Activated naive CD4-positive, alpha-beta T cell treated with anti-CD3 and anti-CD28 coated beads, Interleukin-2, amount 50 U/mL, for 24 hours (primary cell): ENCODE results near the gene USP34.
"Not testable (repeated sequence)": the region's sequence is repeated elsewhere in the genome, so short reads cannot be mapped to it uniquely, and the experiment has no call there.

Source experiments
- H3K27ac Mint-ChIP-seq: one replicate; pipeline ENCODE4 v1.8.0; 2021; ENCODE audit warnings: mild to moderate bottlenecking, mixed read lengths
- H3K27me3 Mint-ChIP-seq: one replicate; pipeline ENCODE4 v1.8.0; 2021; ENCODE audit warnings: mixed read lengths
- H3K36me3 Mint-ChIP-seq: one replicate; pipeline ENCODE4 v1.8.0; 2021; ENCODE audit warnings: mixed read lengths
- H3K4me1 Mint-ChIP-seq: one replicate; pipeline ENCODE4 v1.8.0; 2021; ENCODE audit warnings: mixed read lengths
- H3K4me3 Mint-ChIP-seq: one replicate; pipeline ENCODE4 v1.8.0; 2021; ENCODE audit warnings: mild to moderate bottlenecking, mixed read lengths
- H3K9me3 Mint-ChIP-seq: one replicate; pipeline ENCODE4 v1.8.0; 2021; ENCODE audit warnings: mixed read lengths

Gene USP34

DNA sequence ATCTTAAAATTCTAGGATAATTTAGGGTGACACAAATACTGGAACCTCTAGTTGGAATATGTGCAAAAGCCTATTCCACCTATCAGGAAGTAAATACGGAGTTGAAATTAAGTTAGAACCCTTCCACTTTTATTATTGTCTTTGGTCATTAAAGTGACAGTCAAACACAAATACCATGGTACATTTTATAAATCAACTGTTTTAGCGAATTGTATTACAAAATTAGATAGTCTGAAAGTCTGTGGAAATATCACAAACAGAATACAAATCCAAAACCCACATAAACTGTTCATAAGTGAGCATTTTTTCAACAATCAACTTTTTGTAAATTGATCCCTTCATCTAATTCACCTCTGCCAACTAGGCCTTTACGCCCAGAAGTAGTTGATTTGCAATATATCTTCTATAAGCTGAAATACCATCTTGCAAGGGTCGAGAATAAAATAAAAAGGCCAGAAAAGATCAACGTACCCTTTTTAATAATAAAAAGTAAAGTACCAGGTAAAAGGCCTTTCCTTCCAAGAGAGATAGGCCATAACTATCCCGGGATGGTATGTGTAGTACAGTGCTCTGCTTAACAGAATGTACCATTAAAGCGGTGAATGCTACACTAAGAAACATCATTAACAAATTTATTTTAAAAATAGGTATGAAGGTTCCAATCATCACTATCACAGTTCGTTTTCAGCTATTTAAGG lies 1.3 kb downstream of the USP34 start:
- Mint-ChIP-seq H3K36me3 (peaks cover 3% of the 10 kb centered on the region), H3K27me3 (no peaks in the 10 kb centered on the region), H3K9me3 (no peaks in the 10 kb centered on the region), H3K27ac (peak overlapping the region; percentile 99), H3K4me1 (peaks cover 40% of the 10 kb centered on the region), H3K4me3 (peak overlapping the region; percentile 96)

GRCh38 chr2:61468231-61468630 lies 2.7 kb downstream of the USP34 start:
- not testable (repeated sequence) for H3K27me3 Mint-ChIP-seq, H3K9me3 Mint-ChIP-seq, H3K36me3 Mint-ChIP-seq, H3K27ac Mint-ChIP-seq
- Mint-ChIP-seq H3K4me1 (peaks cover 52% of the 10 kb centered on the region), H3K4me3 (peak overlapping the region; percentile 96)

GRCh38 chr2:61465045-61465444 lies 5.8 kb downstream of the USP34 start:
- Mint-ChIP-seq H3K27ac (no peak overlapping the region), H3K4me1 (peaks cover 64% of the 10 kb centered on the region), H3K36me3 (peaks cover 3% of the 10 kb centered on the region), H3K9me3 (no peaks in the 10 kb centered on the region), H3K4me3 (no peak overlapping the region), H3K27me3 (no peaks in the 10 kb centered on the region)

DNA sequence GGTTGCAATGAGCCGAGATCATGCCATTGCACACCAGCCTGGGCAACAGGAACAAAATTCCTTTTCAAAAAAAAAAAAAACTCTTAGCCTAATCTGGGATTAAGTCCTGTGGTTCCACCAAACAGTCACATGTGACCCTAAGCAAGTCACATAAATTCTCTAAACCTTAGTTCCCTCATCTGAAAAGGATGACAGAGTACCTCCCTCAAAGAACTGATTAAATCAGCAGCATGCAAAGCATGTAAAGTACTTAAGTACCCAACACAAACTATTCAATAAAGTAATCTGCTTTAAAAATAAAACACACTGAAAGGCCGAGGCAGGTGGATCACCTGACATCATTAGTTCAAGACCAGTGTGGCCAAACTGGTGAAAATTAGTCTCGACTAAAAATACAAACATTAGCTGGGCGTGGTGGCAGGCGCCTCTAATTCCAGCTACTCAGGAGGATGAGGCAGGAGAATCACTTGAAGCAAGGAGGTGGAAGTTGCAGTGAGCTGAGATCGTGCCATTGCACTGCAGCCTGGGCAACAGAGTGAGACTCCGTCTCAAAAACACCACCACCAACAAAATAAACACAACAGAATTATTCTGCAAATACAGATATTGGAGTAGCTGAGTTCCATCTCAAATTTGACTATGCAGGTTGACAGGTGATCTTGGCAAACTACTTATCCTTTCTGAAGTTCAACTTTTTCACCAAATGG lies 7.0 kb downstream of the USP34 start:
- Mint-ChIP-seq H3K27me3 (no peaks in the 10 kb centered on the region), H3K27ac (peak overlapping the region; percentile 51), H3K4me1 (peaks cover 64% of the 10 kb centered on the region), H3K4me3 (peak overlapping the region; percentile 42), H3K9me3 (no peaks in the 10 kb centered on the region), H3K36me3 (no peaks in the 10 kb centered on the region)

DNA sequence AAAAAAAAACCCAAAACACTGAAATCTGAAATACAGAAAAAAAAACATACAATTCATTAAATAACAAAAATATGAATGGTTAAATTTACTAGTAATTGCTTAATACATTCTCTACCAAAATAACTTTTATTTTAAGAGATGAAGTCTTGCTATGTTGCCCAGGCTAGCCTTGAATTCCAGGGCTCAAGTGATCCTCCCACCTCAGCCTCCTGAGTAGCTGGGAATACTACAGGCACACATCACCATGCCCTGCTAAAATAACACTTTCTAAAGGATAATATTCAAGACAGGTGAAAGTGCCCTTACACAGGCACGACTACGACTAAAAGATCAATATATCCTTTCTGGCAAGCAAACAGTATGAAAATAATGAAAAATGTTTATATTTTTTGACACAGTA lies 9.5 kb downstream of the USP34 start:
- peaks cover 71% of the 10 kb centered on the region for H3K4me1 Mint-ChIP-seq
- H3K4me3 Mint-ChIP-seq = no peak overlapping the region
- peaks cover 1% of the 10 kb centered on the region for H3K36me3 Mint-ChIP-seq
- H3K9me3 Mint-ChIP-seq = no peaks in the 10 kb centered on the region
- no peak overlapping the region for H3K27ac Mint-ChIP-seq
- H3K27me3 Mint-ChIP-seq = no peaks in the 10 kb centered on the region

GRCh38 chr2:61460163-61460562 lies 10.7 kb downstream of the USP34 start:
- Mint-ChIP-seq H3K9me3 (no peaks in the 10 kb centered on the region), H3K27ac (peak overlapping the region; percentile 41), H3K4me1 (peaks cover 80% of the 10 kb centered on the region), H3K27me3 (no peaks in the 10 kb centered on the region), H3K36me3 (peaks cover 4% of the 10 kb centered on the region), H3K4me3 (no peak overlapping the region)

DNA sequence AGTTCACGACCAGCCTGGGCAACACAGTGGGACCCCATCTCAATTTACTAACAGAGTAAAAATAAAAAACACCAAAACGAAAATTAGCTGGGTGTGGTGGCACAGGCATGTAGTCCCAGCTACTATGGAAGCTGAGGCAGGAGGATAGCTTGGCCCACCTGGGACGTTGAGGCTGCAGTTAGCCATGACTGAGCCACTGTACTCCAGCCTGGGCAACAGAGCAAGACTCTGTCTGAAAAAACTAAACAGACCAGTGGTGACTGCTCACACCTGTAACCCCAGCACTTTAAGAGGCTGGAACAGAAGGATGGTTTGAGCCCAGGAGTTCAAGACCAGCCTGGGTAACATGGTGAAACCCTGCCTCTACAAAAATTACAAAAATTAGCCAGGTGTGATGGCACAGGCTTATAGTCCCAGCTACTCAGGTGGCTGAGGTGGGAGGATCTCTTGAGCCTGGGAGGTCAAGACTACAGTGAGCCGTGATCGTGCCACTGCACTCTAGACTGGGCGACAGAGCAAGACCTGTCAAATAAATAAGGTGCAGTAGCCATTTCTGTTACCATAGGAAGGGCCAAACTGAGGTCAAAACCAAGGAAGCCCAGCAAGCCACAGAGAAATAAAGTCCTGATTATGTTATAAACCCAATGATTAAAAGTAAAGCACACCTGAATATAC lies 14.0 kb downstream of the USP34 start:
- Mint-ChIP-seq H3K36me3 (peaks cover 5% of the 10 kb centered on the region), H3K4me1 (peaks cover 74% of the 10 kb centered on the region), H3K27ac (no peak overlapping the region), H3K4me3 (no peak overlapping the region), H3K27me3 (no peaks in the 10 kb centered on the region), H3K9me3 (no peaks in the 10 kb centered on the region)

GRCh38 chr2:61456070-61456745 lies 14.7 kb downstream of the USP34 start:
- peaks cover 72% of the 10 kb centered on the region for H3K4me1 Mint-ChIP-seq
- H3K9me3 Mint-ChIP-seq = no peaks in the 10 kb centered on the region
- no peak overlapping the region for H3K27ac Mint-ChIP-seq
- no peaks in the 10 kb centered on the region for H3K27me3 Mint-ChIP-seq
- peaks cover 5% of the 10 kb centered on the region for H3K36me3 Mint-ChIP-seq
- H3K4me3 Mint-ChIP-seq = no peak overlapping the region

GRCh38 chr2:61454972-61455371 lies 15.9 kb downstream of the USP34 start:
- H3K27ac Mint-ChIP-seq, H3K9me3 Mint-ChIP-seq, H3K4me3 Mint-ChIP-seq, H3K36me3 Mint-ChIP-seq, H3K27me3 Mint-ChIP-seq: not testable (repeated sequence)
- H3K4me1 Mint-ChIP-seq = peaks cover 72% of the 10 kb centered on the region

- Mint-ChIP-seq H3K4me1 (peaks cover 73% of the 10 kb centered on the region), H3K4me3 (no peak overlapping the region), H3K9me3 (no peaks in the 10 kb centered on the region), H3K36me3 (peaks cover 9% of the 10 kb centered on the region), H3K27me3 (no peaks in the 10 kb centered on the region), H3K27ac (no peak overlapping the region)
Observed at GRCh38 chr2:61454383-61454782, 16.5 kb downstream of the USP34 start.

GRCh38 chr2:61452392-61452791 lies 18.5 kb downstream of the USP34 start:
- Mint-ChIP-seq H3K27ac (no peak overlapping the region), H3K27me3 (no peaks in the 10 kb centered on the region), H3K9me3 (no peaks in the 10 kb centered on the region), H3K36me3 (peaks cover 9% of the 10 kb centered on the region), H3K4me3 (no peak overlapping the region), H3K4me1 (peaks cover 72% of the 10 kb centered on the region)

DNA sequence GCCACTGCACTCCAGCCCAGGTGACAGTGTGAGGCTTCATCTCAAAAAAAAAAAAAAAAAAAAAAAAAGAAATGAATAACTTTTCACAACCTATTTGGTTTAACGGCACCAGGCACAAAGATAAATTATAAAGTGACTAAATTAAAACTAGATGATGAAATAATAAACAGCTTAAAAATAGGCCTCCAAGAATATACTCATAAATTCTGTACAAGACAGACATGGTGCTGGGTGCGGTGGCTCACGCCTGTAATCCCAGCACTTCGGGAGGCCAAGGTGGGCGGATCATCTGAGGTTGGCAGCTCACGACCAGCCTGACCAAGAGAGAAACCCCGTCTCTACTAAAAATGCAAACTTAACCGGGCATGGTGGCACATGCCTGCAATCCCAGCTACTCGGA lies 19.7 kb downstream of the USP34 start:
- Mint-ChIP-seq H3K4me1 (peaks cover 71% of the 10 kb centered on the region), H3K27me3 (no peaks in the 10 kb centered on the region), H3K9me3 (no peaks in the 10 kb centered on the region), H3K36me3 (peaks cover 9% of the 10 kb centered on the region), H3K4me3 (no peak overlapping the region), H3K27ac (no peak overlapping the region)

- Mint-ChIP-seq H3K27me3 (no peaks in the 10 kb centered on the region), H3K36me3 (peaks cover 7% of the 10 kb centered on the region), H3K9me3 (no peaks in the 10 kb centered on the region), H3K4me3 (no peak overlapping the region), H3K4me1 (peaks cover 61% of the 10 kb centered on the region), H3K27ac (no peak overlapping the region)
Observed at GRCh38 chr2:61450144-61450543, 20.7 kb downstream of the USP34 start.

GRCh38 chr2:61448229-61448628 lies 22.7 kb downstream of the USP34 start:
- H3K27ac Mint-ChIP-seq = no peak overlapping the region
- no peak overlapping the region for H3K4me3 Mint-ChIP-seq
- peaks cover 69% of the 10 kb centered on the region for H3K4me1 Mint-ChIP-seq
- H3K27me3 Mint-ChIP-seq = no peaks in the 10 kb centered on the region
- no peaks in the 10 kb centered on the region for H3K9me3 Mint-ChIP-seq
- peaks cover 14% of the 10 kb centered on the region for H3K36me3 Mint-ChIP-seq

DNA sequence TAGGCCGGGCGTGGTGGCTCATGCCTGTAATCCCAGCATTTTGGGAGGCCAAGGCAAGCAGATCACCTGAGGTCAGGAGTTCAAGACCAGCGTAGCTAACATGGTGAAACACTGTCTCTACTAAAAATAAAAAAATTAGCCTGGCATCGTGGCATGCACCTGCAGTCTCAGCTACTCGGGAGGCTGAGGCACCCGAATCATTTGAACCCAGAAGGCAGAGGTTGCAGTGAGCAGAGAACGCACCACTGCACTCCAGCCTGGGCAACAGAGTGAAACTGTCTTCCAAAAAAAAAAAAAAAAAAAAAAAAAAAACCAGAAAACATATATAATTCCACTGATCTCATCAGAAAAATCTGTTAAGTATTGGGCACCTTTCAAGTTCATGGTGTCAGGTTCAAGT lies 23.9 kb downstream of the USP34 start:
- H3K9me3 Mint-ChIP-seq, H3K4me3 Mint-ChIP-seq, H3K27ac Mint-ChIP-seq, H3K27me3 Mint-ChIP-seq: not testable (repeated sequence)
- Mint-ChIP-seq H3K4me1 (peaks cover 74% of the 10 kb centered on the region), H3K36me3 (peaks cover 15% of the 10 kb centered on the region)
